Stimulated activated CD4-positive, alpha-beta T cell treated with anti-CD3 and anti-CD28 coated beads, Interleukin-1b, Interleukin-23, amount 100 ng/mL, for 24 hours (primary cell): ENCODE data around the gene GARNL3.

ENCODE experiments used
- DNase-seq, 4 experiments: peaks; one replicate each; pipeline ENCODE4 v3.0.0-alpha.2; 2020; ENCODE audit warnings: low read depth in 4 of 4, low spot score in 1 of 4

The GARNL3 gene

GRCh38 chr9:127264462-127265219 lies at the start of gene GARNL3:
Gene GARNL3, plus strand, starts transcription at chr9:127264774. Its CDS starts 104 bp downstream, at chr9:127264878.
- no peak for DNase-seq

GRCh38 chr9:127215268-127216209 lies 49.0 kb upstream of the GARNL3 start:
- DNase-seq, result no peak

- no peak for DNase-seq
Measured at GRCh38 chr9:127216210-127216887, 48.2 kb upstream of the GARNL3 start.

GRCh38 chr9:127216888-127217217 lies 47.7 kb upstream of the GARNL3 start:
- no peak for DNase-seq

- DNase-seq, result no peak
Measured at GRCh38 chr9:127218818-127219217, 45.8 kb upstream of the GARNL3 start.

- no peak for DNase-seq
Measured at GRCh38 chr9:127219520-127219919, 45.1 kb upstream of the GARNL3 start.

- no peak for DNase-seq
Measured at GRCh38 chr9:127221695-127222094, 42.9 kb upstream of the GARNL3 start.

- DNase-seq, result no peak
Measured at GRCh38 chr9:127222388-127223095, 42.0 kb upstream of the GARNL3 start.

GRCh38 chr9:127223266-127223665 lies 41.3 kb upstream of the GARNL3 start:
- no peak for DNase-seq

GRCh38 chr9:127223810-127224177 lies 40.8 kb upstream of the GARNL3 start:
- no peak for DNase-seq

- DNase-seq, result peak; percentile 54 to 74 (median 72)
Measured at GRCh38 chr9:127224178-127224882, 40.2 kb upstream of the GARNL3 start.

- DNase-seq, result peak; percentile 76 to 93 (median 88)
Measured at GRCh38 chr9:127224883-127225739, 39.5 kb upstream of the GARNL3 start.

- DNase-seq, result no peak
Measured at GRCh38 chr9:127225801-127226625, 38.6 kb upstream of the GARNL3 start.

- DNase-seq, result no peak
Measured at GRCh38 chr9:127229691-127230417, 34.7 kb upstream of the GARNL3 start.

- DNase-seq, result no peak
Measured at GRCh38 chr9:127231666-127232065, 32.9 kb upstream of the GARNL3 start.

- DNase-seq, result no peak
Measured at GRCh38 chr9:127232833-127233549, 31.6 kb upstream of the GARNL3 start.

- no peak for DNase-seq
Measured at GRCh38 chr9:127233550-127233949, 31.0 kb upstream of the GARNL3 start.
